HG03066 (cell line): ENCODE data around the gene AP1S3.

Experiments used
- ATAC-seq: cut with Tn5 transposase; IDR thresholded peaks from one replicate; pipeline ENCODE4 v1.9.1; 2021; ENCODE audit warnings: low read depth; ENCODE audit not compliant: unreplicated experiment

Gene AP1S3

DNA sequence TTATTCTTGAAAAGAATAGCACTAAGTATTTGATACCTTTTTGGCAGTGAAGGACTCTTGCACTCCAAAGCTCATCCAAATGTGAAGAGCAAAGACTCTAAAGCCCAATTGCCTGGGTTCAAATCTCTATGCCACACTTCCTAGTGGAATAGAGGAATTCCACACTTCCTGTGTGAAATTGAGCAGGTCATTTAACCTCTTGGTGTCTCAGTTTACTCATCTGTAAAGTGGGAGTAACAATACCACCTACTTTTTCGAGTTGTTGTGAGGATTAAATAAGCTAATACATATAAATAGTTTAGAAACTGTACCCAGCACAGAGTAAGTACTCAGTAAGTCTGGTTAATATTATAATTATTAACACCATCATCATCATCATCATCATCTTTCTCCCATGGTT, 72.6 kb downstream of the AP1S3 start:
- no peak for ATAC-seq

DNA sequence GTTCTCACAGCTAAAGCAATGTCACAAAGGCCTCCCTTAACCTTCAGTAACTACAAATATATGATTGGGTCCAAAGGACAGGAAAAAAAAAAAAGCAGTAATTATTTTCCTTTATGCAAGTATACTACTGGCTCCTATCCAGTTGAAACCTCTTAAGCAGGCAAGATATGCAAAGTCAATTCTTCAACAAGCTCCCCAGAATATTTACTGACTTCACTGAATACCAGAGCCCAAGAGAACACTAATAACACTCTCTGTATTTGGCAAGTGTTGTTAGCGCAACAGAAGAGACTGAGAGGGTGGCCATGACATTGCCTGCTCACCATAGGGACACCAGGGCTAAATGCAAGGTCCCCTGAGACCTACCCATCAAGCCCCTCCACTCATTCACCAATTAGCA, 74.5 kb downstream of the AP1S3 start:
- ATAC-seq = peak; percentile 26

DNA sequence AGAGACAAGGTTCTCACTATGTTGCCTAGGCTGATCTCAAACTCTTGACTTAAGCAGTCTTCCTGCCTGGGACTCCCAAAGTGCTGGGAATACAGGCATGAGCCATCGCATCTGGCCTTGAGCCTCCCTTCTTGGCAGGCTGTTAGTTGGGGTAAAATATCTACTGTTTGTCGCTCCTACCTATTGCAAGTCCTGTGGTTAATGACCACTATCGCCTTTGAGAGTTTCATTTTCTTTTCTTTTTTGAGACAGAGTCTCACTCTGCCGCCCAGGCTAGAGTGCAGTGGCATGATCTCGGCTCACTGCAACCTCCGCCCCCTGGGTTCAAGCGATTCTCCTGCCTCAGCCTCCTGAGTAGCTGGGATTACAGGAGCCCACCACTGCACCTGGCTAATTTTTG, 75.6 kb downstream of the AP1S3 start:
- peak; percentile 81 for ATAC-seq

DNA sequence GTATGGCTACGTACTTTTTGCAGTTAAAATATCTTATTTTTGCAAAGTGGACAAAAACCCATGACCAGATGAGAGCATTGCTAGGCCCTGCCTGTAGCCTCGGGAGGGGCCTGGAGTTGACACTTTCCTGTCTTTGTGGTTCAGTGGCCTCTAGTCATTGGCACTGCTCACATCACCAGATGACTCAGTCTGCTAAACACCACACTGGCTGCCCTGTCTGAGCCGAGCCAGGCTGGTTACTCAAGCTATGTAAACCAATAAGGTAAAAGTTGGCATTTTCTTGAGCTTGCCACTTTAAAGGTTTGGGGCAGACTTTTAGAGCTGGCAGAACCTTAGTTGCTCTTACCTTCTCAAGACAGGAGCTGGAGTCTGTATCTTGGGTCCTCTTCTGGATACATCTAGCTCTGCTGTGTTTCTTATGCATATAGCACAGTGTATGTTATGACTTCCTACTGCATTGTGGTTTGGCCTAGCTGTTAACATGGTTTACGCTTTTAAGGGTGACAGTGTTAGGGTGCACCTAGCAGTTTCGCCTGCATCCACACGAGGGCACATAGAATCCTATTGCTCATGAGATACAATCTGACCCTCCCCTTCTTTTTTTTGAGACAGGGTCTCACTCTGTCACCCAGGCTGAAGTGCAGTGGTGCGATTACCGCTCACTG, 76.4 kb downstream of the AP1S3 start:
- peak; percentile 77 for ATAC-seq

DNA sequence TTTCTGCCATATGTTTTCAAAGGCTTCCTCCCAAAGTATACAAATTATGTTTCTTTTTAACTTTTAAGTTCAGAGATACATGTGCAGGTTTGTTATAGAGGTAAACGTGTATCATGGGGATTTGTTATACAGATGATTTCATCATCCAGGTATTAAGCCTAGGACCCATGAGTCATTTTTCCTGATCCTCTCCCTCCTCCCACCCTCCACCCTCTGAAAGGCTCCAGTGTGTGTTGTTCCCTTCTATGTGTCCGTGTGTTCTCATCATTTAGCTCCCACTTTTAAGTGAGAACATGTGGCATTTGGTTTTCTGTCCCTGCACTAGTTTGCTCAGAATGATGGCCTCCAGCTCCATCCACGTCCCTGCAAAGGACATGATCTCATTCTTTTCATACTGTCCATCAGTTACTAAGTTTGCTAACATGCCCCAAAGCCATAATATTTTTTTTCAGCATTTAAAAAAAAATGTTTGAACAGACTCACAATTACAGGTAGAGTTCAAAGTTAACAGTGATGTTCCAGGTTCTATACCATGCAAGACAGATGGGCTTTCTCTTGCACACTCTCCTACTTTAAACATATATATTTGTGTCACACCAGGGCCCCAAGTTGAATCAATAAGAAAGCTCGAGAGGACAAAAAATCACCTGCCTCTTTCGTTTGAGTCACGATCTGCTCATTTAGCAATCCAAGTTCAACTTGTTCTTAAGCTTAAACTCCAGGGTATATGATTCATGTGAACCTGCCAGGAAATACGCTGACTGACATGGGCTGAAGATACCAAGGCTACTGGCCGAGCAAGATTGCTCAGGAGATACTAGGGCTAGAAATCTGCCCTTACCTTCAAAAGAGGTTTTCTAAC, 77.6 kb downstream of the AP1S3 start:
- ATAC-seq = no peak

DNA sequence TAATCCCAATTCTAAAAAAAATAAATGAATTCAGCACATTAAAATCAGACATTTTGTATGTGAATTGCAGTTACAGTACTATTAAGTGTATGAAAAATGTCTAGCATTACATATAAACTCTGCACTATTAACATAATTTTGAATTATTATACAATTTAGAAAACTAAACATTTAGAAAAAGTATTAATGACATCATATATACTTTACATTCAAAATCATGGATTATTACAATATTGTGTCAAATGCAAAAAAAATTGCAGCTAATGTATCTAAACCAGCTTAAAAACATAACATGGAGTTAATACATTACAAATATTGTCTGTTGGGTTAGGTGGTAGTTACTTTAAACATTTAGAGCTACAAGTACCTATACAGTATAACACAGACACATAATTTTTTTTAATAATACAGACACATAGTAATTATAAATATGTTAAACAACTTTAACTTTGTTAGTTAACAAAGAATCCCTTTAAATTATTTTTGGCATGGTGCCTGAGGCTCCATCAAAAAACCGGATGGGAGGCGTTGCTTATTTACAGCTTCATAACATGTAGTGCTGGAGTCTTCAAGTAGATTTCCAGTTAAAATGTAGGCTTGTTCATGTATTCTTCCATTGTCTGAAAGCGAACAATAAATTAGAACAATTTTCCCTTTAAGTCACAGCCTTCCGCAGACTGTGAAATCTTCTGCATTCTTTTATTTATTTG, 79.1 kb downstream of the AP1S3 start:
- ATAC-seq = no peak

DNA sequence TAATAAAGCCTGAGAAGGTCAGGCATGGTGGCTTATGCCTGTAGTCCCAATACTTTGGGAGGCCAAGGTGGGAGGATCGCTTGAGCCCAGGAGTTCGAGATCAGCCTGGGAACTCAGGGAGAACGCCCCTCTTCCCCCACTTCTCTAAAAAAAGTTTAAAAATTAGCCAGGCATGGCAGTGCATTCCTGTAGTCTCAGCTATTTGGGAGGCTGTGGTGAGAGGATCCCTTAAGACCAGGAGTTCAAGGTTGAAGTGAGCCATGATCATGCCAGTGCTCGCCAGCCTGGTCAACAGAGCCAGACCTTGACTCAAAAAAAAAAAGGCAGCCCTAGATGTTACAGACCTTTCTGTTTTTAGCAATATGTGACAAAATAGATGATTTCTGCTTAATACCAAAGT, 83.4 kb downstream of the AP1S3 start:
- no peak for ATAC-seq

DNA sequence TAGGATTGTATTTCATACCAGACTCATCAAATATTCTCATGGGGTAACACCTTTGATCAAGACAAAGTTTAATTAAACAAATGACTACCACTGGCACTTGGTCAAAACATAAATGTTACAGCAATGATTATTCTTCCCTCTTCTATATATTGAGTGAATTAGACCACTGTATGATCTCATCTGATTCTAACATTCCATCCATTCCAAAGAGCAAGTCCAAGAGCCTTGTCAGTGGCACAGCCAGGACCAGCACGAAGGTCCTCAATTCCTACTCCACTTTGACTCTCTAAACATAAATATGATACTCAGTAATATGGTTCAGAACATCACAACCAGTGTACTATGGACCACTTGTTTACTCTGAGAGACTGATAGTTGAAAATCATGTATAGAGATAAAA, 86.4 kb downstream of the AP1S3 start:
- ATAC-seq = no peak

DNA sequence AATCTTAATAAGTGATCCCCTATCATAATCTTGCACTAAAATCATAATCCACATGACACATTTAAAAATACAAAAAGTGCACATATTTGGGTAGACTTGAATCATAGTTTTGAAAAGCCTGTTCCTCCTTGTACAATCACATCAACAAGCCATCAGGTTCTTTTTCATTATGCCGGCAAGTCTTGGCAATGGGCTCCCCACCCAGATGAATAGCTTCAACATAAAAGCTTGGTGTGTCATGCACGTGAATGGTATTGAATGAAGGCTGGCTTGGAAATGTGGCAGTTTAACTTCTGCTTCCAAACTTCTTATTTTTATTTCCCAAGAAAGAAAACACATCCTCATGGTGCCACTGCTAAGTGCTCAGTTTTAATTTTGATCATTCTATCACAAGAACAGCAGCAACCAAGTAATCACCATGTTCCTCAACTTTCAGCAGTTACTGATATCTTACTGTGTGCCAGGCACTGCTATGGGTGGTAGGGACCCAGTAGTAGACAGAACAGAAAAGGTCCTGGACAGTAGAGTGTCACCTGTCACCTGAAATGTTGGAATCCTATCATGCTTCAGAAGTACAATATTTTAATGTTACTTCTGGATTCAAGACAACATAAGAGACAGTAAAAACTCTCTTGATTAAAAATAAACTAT, 89.9 kb downstream of the AP1S3 start:
- no peak for ATAC-seq

DNA sequence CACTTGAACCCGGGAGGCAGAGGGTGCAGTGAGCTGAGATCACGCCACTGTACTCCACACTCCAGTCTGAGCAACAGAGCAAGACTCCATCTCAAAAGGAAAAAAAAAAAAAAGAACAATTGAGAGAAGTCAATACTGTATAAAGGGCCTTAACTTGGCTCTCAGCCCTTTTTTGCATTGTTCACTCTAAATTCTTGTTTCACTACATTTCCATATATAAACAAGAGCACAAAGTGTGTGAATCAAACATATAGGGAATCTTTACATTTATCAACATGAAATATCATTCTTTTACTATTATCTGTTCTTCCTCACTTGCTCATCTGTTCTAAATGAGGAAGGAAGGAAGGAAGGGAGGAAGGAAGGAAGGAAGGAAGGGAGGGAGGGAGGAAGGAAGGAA, 90.8 kb downstream of the AP1S3 start:
- ATAC-seq = no peak

DNA sequence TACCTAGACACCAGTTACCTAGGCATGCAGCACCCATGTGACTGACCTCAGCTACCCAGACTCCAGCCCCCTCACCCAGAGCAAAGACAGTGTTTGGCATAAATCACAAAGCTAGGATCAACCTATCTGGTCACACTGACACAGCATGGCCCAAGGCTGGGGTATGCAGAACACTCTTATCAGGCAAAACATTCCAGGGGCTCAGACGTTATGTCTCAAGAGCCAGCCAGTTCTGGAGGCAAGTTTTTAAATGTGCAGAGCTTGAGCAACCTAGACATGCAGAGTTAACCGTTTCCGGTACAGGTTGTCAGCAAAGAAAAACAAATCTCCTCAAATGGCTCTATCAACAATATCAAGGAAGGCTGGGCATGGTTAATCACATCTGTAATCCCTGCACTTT, 92.8 kb downstream of the AP1S3 start:
- ATAC-seq = no peak

DNA sequence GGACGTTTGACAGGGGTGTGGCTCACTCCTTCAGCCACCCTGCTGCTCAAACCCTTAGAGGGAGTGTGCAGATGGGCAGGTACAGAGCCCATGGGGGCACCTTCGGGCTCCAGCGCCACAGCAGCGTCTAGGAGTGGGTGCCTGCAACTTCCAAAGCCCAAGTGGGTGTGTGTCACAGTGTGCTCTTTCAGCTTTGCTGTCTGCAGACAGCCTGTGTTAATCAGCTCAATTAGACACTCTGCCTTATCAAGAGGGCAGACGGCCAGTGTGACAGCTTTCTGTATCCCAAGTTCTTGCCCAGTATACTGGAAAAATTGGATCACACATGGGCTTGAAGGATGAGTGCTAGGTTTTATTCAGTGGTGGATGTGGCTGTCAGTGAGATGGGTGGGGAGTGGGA, 96.7 kb downstream of the AP1S3 start:
- no peak for ATAC-seq

DNA sequence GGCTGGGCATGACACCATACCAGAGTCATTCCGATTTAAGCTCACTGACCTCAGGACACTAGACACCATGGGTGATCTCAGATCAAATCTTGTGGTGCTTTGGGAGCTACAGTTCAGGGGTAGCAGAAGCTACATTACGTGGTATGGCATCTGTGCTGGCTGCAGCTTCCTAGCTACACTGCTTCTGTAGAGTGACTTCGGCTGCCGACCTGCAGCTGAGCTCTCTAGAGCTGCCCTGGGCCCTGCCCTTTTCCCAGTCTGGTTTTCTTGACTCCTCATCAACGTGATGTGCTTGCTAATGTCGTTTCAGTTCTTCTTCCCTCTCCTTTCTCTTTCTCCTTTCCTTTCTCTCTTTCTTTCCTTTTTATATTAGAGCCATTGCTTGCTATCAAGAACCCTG, 100.2 kb downstream of the AP1S3 start:
- ATAC-seq = no peak

DNA sequence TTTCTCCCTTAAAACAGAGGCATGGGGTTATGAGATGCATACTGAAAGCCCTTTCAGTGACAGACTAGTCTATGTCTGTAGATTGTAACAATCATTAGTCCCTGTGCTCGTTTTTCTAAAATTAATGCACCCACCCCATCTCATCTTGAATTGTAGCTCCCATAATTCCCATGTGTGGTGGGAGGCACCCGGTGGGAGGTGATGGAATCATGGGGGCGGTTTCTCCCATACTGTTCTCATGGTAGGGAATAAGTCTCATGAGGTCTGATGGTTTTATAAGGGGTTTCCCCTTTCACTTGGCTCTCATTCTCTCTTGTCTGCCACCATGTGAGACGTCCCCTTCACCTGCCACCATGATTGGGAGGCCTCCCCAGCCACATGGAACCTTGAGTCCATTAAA, 100.9 kb downstream of the AP1S3 start:
- ATAC-seq = no peak

DNA sequence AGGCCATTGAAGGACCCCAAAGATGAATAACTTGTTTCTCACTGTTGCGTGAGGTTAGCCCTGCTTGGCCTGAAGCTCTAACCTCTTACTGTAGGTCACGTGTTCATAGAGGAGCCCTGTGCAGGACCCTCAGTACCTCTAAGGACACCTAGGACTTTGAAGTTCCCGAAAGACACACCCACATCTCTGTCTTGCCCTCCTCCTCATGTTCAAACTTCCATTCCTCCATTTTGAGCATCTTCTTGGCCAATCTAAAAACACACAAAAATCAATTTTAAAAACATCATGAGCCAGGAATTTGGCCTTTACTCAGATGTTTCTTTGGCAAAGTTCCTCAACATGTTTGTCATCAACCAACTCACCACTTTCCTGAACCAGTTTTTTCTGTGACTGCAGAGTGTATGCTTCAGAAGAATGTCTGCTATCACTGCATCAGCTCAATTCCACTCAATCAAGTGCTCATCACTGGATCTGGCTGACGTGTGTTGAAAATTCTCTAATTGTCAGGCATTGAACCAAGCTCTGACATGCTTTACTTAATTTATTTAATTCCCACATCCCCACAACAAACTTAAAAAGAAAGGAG, 101.6 kb downstream of the AP1S3 start:
- ATAC-seq = no peak

DNA sequence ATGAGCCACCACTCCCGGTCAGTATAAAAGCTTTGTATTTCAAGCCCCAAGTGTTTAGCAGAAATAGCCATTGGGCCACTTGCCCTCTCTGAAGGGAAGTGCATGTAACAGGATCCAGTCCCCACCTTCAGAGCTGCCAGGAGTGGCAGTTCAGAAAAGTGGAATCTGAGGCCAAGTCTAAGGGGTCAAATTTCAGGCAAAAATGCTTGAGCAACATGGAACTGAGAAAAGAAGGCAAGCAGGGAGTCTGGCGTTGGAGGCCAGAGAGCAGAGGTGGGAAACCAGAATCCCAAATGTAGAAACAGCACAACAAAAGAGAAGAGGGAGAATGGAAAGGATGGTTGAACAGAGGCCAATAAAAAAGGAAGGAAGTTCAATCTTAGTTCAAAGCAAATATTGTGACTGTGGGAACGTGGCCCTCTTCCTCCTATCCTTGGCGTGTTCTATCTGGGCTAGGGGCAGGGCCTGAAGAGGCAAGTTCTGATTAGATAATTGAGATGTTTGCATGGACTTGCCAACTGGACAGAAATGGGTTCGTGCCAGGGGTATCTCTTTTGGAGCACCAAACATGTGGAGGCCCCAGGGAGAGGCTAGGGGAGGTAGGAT, 102.2 kb downstream of the AP1S3 start:
- ATAC-seq = no peak

DNA sequence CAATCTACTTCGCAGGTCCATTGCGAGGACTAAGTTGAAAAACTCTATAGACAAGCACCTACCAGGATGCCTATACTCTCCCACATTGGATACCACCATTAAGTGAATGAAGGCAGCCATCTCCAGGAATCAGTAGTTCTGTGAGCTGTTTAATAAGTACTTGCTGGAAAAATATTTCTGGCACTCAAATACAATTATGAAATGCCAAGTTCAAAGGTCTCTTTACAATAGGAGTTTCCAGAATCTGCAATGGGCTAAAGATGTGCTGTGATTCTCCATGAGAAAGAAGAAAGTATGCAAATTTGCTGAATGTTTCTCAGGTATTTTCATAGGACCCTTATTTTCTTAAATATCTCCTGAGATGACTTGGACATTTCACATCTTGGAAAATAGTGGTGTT, 103.0 kb downstream of the AP1S3 start:
- no peak for ATAC-seq

DNA sequence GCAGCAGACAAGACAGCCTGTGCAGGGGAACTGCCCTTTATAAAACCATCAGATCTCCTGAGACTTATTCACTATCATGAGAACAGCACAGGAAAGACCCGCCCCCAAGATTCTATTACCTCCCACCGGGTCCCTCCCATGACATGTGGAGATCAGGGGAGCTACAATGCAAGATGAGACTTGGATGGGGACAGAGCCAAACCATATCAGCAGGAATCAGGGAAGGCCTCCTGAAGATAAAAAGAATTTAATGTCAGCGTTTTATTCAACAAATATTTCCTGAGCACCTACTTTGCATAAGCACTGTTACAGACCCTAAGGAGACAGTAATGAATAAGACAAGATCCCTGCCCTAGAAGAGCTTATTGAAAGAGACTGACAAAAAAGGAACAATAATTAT, 105.0 kb downstream of the AP1S3 start:
- no peak for ATAC-seq

DNA sequence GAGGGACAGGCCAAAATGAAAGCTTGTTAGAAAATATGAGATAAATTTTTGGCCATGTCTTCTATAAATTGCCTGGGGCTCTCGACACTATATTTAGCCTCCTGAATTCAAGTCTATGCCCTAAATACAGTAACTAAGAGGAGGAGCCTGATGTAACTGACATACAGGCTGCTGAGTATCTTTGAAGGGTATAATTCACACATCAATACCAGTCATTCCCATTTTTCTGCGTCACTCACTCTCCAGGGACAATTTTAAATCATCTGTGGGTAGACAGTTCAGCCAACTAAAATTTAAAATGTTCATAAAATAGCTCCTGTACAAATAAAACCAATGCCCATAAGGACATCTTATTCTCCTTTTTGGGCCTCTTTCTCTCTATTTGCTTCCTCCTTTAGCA, 105.9 kb downstream of the AP1S3 start:
- no peak for ATAC-seq

DNA sequence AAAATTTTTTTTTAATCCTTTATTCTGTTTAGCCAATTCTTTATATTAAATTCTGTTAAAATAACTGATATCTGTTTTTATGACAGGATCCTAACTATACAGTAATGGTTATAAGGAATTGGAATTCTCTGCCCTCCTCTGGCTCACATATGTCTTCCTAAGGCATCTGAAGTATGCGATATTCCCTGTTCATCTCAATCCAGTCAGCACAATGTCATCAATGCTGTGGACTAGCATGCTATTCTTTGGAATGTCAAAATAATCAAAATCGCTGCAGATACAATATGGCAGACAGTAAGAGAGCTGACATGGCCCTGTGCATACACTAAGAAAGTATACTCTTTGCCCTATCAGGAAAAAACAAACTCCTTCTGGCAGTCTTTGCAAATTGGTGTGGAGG, 107.6 kb downstream of the AP1S3 start:
- ATAC-seq = no peak
